ENCODE results near the gene CHRM2.

CHRM2 gene

DNA sequence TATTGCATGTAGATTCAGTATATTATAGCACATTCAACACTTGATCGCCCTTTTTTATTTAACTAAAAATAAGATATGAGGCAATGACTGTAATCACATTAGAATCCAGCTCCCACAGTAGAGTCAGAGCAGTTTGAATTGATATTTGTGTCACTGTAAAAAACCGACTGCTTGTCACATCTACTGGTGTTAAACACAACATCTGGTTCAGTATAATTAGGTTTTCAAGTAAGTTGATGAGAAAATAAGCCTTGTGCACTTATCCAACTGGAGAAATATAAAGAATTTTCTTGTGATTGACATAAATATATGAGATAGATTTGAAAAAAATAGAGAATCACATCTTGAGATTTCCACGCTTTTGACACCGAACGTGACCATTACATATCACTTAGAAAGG, 69.0 kb downstream of the CHRM2 start:
- DNase-seq (ENCODE audit: low read depth, low spot score), result no peak
- H3K4me3 ChIP-seq (ENCODE audit: low read depth, low read length), result no peak overlapping the region
- no peak for TF ChIP-seq CTCF (IDR thresholded peaks at IDR 0.05; ENCODE audit: low read depth, low read length)
- in situ Hi-C loops (cut with HindIII; ENCODE audit: low sequenced_read_pairs), result no loop called here

DNA sequence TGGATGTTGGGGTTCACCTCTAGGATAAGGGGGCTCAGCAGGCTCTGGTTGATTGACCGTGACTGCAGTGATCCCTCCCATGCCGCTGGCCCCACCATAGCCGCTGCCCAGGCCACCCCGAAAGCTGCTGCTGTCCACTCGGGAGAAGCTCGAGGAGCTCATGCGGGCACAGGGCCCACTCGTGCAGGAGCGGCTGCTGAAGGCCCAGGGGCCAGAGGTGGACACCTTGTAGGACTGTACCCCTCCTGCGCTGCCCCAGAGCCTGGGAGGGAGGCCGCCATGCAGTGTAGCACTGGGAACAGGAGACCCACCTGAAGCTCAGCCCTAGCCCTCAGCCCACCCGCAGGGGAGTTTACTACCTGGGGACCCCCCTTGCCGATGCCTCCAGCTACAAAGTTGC, 70.0 kb downstream of the CHRM2 start:
- H3K4me3 ChIP-seq (ENCODE audit: low read depth, low read length), result no peak overlapping the region
- DNase-seq (ENCODE audit: low read depth, low spot score), result no peak
- no peak for TF ChIP-seq CTCF (IDR thresholded peaks at IDR 0.05; ENCODE audit: low read depth, low read length)
- in situ Hi-C loops (cut with HindIII; ENCODE audit: low sequenced_read_pairs), result no loop called here

DNA sequence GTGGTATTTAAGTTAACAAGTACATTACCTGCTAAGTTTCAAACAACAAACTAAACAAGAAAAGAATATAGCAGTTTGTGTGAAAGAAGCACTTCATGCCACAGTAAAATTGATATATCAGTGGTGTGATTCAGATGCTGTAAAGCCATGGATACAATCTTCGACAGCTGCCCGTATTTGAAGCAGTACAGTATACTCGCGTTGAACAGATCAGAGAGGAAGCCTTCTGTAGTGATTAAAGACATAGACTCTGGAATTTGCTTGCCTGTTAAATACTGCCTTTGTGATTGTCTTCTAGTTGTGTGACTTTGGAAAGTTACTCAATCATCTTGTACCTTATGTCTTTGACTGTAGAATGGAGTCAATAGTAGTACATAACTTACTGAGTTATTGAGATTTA, 71.7 kb downstream of the CHRM2 start:
- TF ChIP-seq CTCF (IDR thresholded peaks at IDR 0.05; ENCODE audit: low read depth, low read length), result no peak
- in situ Hi-C loops (cut with HindIII; ENCODE audit: low sequenced_read_pairs), result no loop called here
- H3K4me3 ChIP-seq (ENCODE audit: low read depth, low read length), result no peak overlapping the region
- no peak for DNase-seq (ENCODE audit: low read depth, low spot score)

DNA sequence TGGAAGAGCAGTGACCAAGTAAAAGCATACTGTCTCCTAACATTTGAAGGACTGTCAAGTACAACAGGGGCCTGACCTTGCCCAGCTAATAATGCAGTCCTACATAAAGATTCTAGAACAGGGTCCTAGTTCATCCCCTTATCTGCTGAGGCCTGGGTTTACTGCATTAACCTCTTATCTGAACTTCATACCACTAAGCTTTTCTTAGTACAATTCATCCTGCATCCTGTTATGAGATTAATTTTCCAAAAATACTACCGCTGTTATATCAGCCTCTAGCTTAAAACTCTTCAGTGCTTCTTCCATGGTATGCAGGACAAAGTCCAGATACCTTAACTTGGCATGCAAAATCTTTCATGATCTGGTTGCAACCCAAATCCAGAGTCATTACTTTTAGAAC, 72.5 kb downstream of the CHRM2 start:
- no peak for TF ChIP-seq CTCF (IDR thresholded peaks at IDR 0.05; ENCODE audit: low read depth, low read length)
- H3K4me3 ChIP-seq (ENCODE audit: low read depth, low read length), result no peak overlapping the region
- no peak for DNase-seq (ENCODE audit: low read depth, low spot score)
- in situ Hi-C loops (cut with HindIII; ENCODE audit: low sequenced_read_pairs), result no loop called here

DNA sequence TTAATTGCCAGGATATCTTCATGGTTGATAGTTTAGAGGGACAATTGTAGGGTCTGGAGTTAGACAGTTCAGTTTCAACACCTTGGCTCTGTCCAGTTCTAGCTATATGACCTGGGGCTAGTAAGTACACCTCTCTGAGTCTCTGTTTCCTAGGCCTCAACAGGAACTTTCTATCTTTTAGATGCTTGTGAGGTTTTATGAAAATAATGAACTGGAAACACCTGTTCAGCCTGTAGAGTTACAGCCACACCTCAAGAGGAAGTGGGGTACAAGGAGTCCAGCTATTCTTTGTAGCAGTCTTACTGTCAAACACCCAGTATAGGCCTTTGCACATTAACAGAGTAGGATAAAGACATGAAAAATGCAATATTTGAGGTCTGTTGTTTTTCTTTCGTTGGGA, 73.4 kb downstream of the CHRM2 start:
- H3K4me3 ChIP-seq (ENCODE audit: low read depth, low read length), result no peak overlapping the region
- TF ChIP-seq CTCF (IDR thresholded peaks at IDR 0.05; ENCODE audit: low read depth, low read length), result no peak
- no peak for DNase-seq (ENCODE audit: low read depth, low spot score)
- in situ Hi-C loops (cut with HindIII; ENCODE audit: low sequenced_read_pairs), result no loop called here

- no peak for DNase-seq (ENCODE audit: low read depth, low spot score)
- H3K4me3 ChIP-seq (ENCODE audit: low read depth, low read length), result no peak overlapping the region
- in situ Hi-C loops (cut with HindIII; ENCODE audit: low sequenced_read_pairs), result no loop called here
- no peak for TF ChIP-seq CTCF (IDR thresholded peaks at IDR 0.05; ENCODE audit: low read depth, low read length)
Measured at GRCh38 chr7:136942401-136942800, 73.9 kb downstream of the CHRM2 start.

- TF ChIP-seq CTCF (IDR thresholded peaks at IDR 0.05; ENCODE audit: low read depth, low read length), result no peak
- in situ Hi-C loops (cut with HindIII; ENCODE audit: low sequenced_read_pairs), result no loop called here
- no peak overlapping the region for H3K4me3 ChIP-seq (ENCODE audit: low read depth, low read length)
- no peak for DNase-seq (ENCODE audit: low read depth, low spot score)
Measured at GRCh38 chr7:136942994-136943393, 74.5 kb downstream of the CHRM2 start.
